Hepatocyte (in vitro differentiated cells): ENCODE data around the gene IKZF3. TPM values are rescaled to one million over a fixed set of nuclear protein-coding genes. Genes with fewer than 3 reads are reported as not detected.
"Not testable (repeated sequence)": the region's sequence is repeated elsewhere in the genome, so short reads cannot be mapped to it uniquely, and the experiment has no call there.

Experiments used
- DNase-seq: peaks from one replicate; pipeline ENCODE4 v3.0.0-alpha.2; 2016; ENCODE audit warnings: low spot score
- H2AFZ ChIP-seq: fragments of 200-600 bp; sonication (generic); 2 replicates; pipeline ENCODE4 v1.6.0; 2016; ENCODE audit warnings: antibody characterized with exemption, mild to moderate bottlenecking
- H3K27ac ChIP-seq: fragments of 200-600 bp; sonication (generic); 2 replicates; pipeline ENCODE4 v1.5.1; 2016; ENCODE audit warnings: mild to moderate bottlenecking
- H3K27me3 ChIP-seq: fragments of 200-600 bp; sonication (generic); 2 replicates; pipeline ENCODE4 v1.6.1; 2016
- H3K36me3 ChIP-seq: fragments of 200-600 bp; sonication (generic); replicated peaks from 2 replicates; pipeline ENCODE4 v1.5.1; 2016; ENCODE audit warnings: low read depth; ENCODE audit not compliant: insufficient read depth
- H3K4me1 ChIP-seq: fragments of 200-600 bp; sonication (generic); 2 replicates; pipeline ENCODE4 v1.5.1; 2016; ENCODE audit warnings: mild to moderate bottlenecking, moderate library complexity; ENCODE audit not compliant: insufficient read depth
- H3K4me2 ChIP-seq: fragments of 200-600 bp; sonication (generic); 2 replicates; pipeline ENCODE4 v1.6.0; 2016
- H3K4me3 ChIP-seq: fragments of 200-600 bp; sonication (generic); 2 replicates; pipeline ENCODE4 v1.5.1; 2016; ENCODE audit warnings: mild to moderate bottlenecking
- H3K79me2 ChIP-seq: fragments of 200-600 bp; sonication (generic); 2 replicates; pipeline ENCODE4 v1.6.0; 2017; ENCODE audit warnings: mild to moderate bottlenecking
- H3K9me2 ChIP-seq: fragments of 200-600 bp; sonication (generic); replicated peaks from 2 replicates; pipeline ENCODE4 v1.6.0; 2017; ENCODE audit warnings: mild to moderate bottlenecking; ENCODE audit not compliant: insufficient read depth
- H3K9me3 ChIP-seq: fragments of 200-600 bp; sonication (generic); 2 replicates; pipeline ENCODE4 v1.5.1; 2016; ENCODE audit warnings: low read depth, mild to moderate bottlenecking
- H4K20me1 ChIP-seq: fragments of 200-600 bp; sonication (generic); 2 replicates; pipeline ENCODE4 v1.6.0; 2016; ENCODE audit warnings: mild to moderate bottlenecking; ENCODE audit not compliant: insufficient read depth, poor library complexity, severe bottlenecking
- CTCF ChIP-seq: fragments of 200-600 bp; sonication (generic); IDR thresholded peaks from 2 replicates; pipeline ENCODE4 v1.5.1; 2016; ENCODE audit warnings: antibody characterized with exemption, mild to moderate bottlenecking; ENCODE audit not compliant: poor library complexity
- EZH2 ChIP-seq: fragments of 200-600 bp; sonication (generic); IDR thresholded peaks from 2 replicates; pipeline ENCODE4 v1.6.1; 2016; ENCODE audit warnings: antibody characterized with exemption, mild to moderate bottlenecking, borderline replicate concordance
- EZH2phosphoT487 ChIP-seq: fragments of 200-600 bp; sonication (generic); IDR thresholded peaks from one replicate; pipeline ENCODE4 v1.6.1; 2018; ENCODE audit warnings: antibody characterized with exemption, mild to moderate bottlenecking, low read depth, moderate library complexity; ENCODE audit not compliant: unreplicated experiment, severe bottlenecking
- WGBS: methylation state at CpG from one replicate; pipeline ENCODE4 v1.1.6; 2016; ENCODE audit warnings: low lambda C conversion rate; ENCODE audit errors: missing lambda C conversion rate; 5-methylcytosine and 5-hydroxymethylcytosine counted together
- polyA plus RNA-seq: library from polyadenylated mRNA; unstranded; fragments of >200 nt; fragmentation: Nextera tagmentation; extraction: Ambion mirVana; gene quantifications from 2 replicates; pipeline ENCODE4 v1.2.1, GENCODE V29; 2016
- total RNA-seq: library from RNA; depleted of rRNA; stranded (reverse); fragments of >200 nt; gene quantifications from 2 replicates; pipeline ENCODE4 v1.2.3, GENCODE V29; 2014

IKZF3 gene
- total and polyA plus RNA-seq, 2 experiments from 2014 or later = under 0.01 TPM; not detected in 1

- WGBS = 58% methylated on average over 3 of the region's 3 CpGs
- H3K27ac ChIP-seq = no peak overlapping the region
- no peaks in the 10 kb centered on the region for H3K9me2 ChIP-seq
- no peak overlapping the region for H3K4me2 ChIP-seq
- H4K20me1 ChIP-seq = no peaks in the 10 kb centered on the region
- no peak for TF ChIP-seq CTCF
- TF ChIP-seq EZH2phosphoT487 = no peak
- TF ChIP-seq EZH2 = no peak
- H3K9me3 ChIP-seq = no peaks in the 10 kb centered on the region
- no peaks in the 10 kb centered on the region for H3K36me3 ChIP-seq
- H3K79me2 ChIP-seq = no peaks in the 10 kb centered on the region
- peaks cover 10% of the 10 kb centered on the region for H3K27me3 ChIP-seq
- H3K4me1 ChIP-seq = no peaks in the 10 kb centered on the region
- H3K4me3 ChIP-seq = no peak overlapping the region
- DNase-seq = no peak
- no peak overlapping the region for H2AFZ ChIP-seq
Measured at GRCh38 chr17:39852239-39852638, 11.9 kb downstream of the IKZF3 start.

- not testable (repeated sequence) for H3K36me3 ChIP-seq, DNase-seq, H2AFZ ChIP-seq, H3K4me3 ChIP-seq, H4K20me1 ChIP-seq, H3K4me1 ChIP-seq, H3K27ac ChIP-seq, H3K9me3 ChIP-seq, H3K79me2 ChIP-seq, H3K9me2 ChIP-seq, H3K4me2 ChIP-seq
- H3K27me3 ChIP-seq = peaks cover 18% of the 10 kb centered on the region
Measured at GRCh38 chr17:39850186-39850585, 13.9 kb downstream of the IKZF3 start.

DNA sequence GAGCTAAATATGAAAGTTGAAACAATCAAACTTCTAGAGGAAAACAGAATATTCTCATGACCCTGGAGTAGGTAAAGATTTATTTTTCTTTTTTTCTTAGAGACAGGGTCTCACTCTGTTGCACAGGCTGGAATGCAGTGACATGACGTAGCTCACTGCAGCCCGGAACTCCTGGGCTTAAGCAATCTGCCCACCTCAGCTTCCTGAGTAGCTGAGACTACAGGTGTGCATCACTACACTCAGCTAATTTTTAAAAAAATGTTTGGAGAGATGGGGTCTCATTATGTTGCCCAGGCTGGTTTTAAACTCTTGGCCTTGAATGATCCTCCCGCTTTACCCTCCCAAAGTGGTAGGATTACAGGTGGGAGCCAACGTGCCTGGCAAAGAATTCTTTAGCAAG, 15.5 kb downstream of the IKZF3 start:
- TF ChIP-seq EZH2phosphoT487 = no peak
- TF ChIP-seq EZH2 = no peak
- TF ChIP-seq CTCF = no peak
- Histone ChIP-seq H4K20me1 (no peaks in the 10 kb centered on the region), H3K36me3 (no peaks in the 10 kb centered on the region), H3K9me2 (no peaks in the 10 kb centered on the region), H2AFZ (no peak overlapping the region), H3K27me3 (peaks cover 18% of the 10 kb centered on the region), H3K4me2 (no peak overlapping the region), H3K9me3 (no peaks in the 10 kb centered on the region), H3K79me2 (no peaks in the 10 kb centered on the region), H3K27ac (no peak overlapping the region), H3K4me1 (no peaks in the 10 kb centered on the region), H3K4me3 (no peak overlapping the region)
- no peak for DNase-seq
- 77% methylated on average over 4 of the region's 4 CpGs for WGBS

GRCh38 chr17:39846205-39846604, 17.9 kb downstream of the IKZF3 start:
- H3K9me2 ChIP-seq = no peaks in the 10 kb centered on the region
- 81% methylated on average over 4 of the region's 4 CpGs for WGBS
- no peaks in the 10 kb centered on the region for H3K36me3 ChIP-seq
- no peak overlapping the region for H3K27ac ChIP-seq
- TF ChIP-seq CTCF (no peak), EZH2 (no peak)
- DNase-seq = no peak
- no peaks in the 10 kb centered on the region for H3K9me3 ChIP-seq
- H2AFZ ChIP-seq = no peak overlapping the region
- no peaks in the 10 kb centered on the region for H3K79me2 ChIP-seq
- no peak overlapping the region for H3K4me3 ChIP-seq
- no peaks in the 10 kb centered on the region for H4K20me1 ChIP-seq
- H3K4me2 ChIP-seq = no peak overlapping the region
- H3K27me3 ChIP-seq = peaks cover 18% of the 10 kb centered on the region
- H3K4me1 ChIP-seq = no peaks in the 10 kb centered on the region
